GM18909 (cell line): Measurements from ENCODE around the gene PI4K2A.

Experiments
- ATAC-seq: cut with Tn5 transposase; IDR thresholded peaks from one replicate; pipeline ENCODE4 v1.9.1; 2021; ENCODE audit warnings: mild to moderate bottlenecking; ENCODE audit not compliant: unreplicated experiment, poor library complexity

PI4K2A gene

DNA sequence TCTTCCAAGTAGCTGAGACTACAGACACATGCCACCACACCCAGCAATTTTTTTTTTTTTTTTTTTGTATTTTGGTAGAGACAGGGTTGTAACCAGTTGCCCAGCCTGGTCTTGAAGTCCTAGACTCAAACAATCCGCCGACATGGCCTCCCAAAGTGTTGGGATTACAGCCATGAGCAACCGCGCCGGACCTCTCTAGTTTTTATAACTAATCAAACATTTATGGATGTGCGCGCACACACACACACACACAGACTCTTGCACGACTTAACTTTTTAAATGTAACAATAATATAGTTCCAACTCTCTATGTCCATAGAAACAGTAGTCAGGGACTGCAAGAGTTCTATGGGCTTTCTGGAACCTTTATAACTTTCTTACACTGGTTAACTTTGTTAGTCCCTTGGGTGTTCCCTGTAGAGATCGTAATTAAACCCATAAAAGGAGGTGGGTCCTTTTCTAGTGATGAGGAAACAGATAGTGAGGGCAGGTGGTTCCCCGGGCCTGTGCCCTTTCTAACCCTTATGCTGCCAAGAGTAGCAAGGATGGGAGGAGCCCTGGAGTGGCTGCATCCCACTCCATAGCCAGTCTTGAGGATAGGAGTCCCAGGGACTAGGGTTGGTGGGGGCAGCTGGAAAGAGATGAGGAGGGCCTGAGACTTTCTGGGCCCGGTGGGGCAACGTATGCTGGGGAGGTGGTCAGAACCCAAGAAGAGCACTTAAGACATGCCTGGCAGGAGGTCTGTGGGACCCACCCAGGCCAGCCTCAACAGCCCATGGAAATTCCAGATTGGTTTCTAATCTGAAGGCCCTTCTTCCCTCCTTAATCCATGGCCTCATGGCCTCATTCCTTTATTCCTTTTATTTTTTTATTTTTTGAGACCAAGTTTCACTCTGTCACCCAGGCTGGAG lies 81.7 kb downstream of the PI4K2A start:
- no peak for ATAC-seq

DNA sequence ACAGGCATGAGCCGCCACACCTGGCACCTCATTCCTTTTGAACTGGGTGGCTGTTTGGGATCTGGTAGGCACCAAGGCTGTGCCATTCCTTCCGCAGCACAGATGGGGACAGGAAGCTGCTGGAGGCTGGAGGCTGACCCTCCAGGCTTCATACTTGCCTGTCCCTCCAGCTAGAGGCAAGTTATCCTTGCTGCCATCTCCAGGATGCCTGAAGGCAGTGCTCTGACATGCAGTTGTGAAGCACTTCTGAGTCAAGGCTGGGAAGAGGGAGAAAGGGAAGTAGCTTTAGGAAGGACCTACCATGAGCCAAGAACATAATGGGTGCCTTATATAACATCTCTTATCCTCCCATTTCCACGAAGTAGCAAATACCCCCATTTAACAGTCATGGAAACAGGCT lies 82.5 kb downstream of the PI4K2A start:
- no peak for ATAC-seq

DNA sequence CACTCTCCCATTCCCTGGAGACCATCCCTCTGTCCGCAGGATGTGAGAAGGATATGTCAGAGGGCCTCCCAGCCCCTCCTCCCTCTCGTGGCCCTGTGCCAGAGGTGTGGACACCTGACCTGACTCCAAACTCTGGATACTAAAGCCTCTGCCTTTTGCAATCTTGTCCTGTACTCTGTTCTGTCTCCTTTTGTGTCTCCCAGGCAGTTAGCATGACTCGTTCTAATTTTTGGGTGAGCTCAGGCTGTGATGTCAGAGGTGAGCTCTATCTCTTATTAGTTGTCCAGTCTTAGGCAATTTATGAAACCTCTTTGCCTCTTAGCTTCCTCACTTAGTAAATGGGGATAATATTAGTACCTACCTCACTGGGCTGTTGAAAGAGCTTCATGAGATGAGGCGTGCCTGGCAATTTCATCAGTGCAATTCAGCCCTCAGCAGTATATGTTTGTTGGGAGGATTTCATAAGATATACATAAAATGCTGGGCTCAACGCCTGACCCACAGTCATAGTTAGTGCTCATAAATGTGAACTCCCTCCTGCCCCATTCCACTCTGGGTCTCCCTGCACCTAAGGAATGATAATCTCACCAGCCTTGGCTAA lies 84.0 kb downstream of the PI4K2A start:
- ATAC-seq: no peak
